ENCODE results near the gene TUNAR.

GRCh38 chr14:95828649-95829265, 47.9 kb upstream of the TUNAR start:
- TF ChIP-seq CTCF (conservative IDR thresholded peaks at IDR 0.05) (no peak), EZH2 (IDR thresholded peaks at IDR 0.05; ENCODE audit: low read depth) (no peak)

Measured in PC-9 (cell line).